H1 (cell line): ENCODE results near the gene PHOSPHO1. TPM values are rescaled to one million over a fixed set of nuclear protein-coding genes. Genes with fewer than 3 reads are reported as not detected.

Experiments
- ASH2L ChIP-seq: fragments of 200-600, 300-600 bp; sonication (generic); IDR thresholded peaks from one replicate; pipeline ENCODE4 v1.7.1; 2017; ENCODE audit warnings: low read length
- BRCA1 ChIP-seq: IDR thresholded peaks from 2 replicates; pipeline ENCODE4 v1.6.1; 2012; ENCODE audit warnings: low read depth, low read length, improper control_type of control experiment
- CBX8 ChIP-seq: fragments of 300-800, 300-1000 bp; sonication (generic); IDR thresholded peaks from 2 replicates; pipeline ENCODE4 v1.7.1; 2016; ENCODE audit warnings: low read depth, low read length, borderline replicate concordance
- EP300 ChIP-seq, 2 experiments: IDR thresholded peaks; 1 replicate in 1 of 2; 2 replicates in 1 of 2; pipeline ENCODE4 v1.6.1; 2011 to 2012; ENCODE audit warnings: low read depth in 2 of 2, low read length in 2 of 2, mild to moderate bottlenecking in 2 of 2, borderline replicate concordance in 1 of 2, inconsistent platforms in 1 of 2, moderate library complexity in 1 of 2
- FOSL1 ChIP-seq: IDR thresholded peaks from 2 replicates; pipeline ENCODE4 v1.6.1; 2011; ENCODE audit warnings: mild to moderate bottlenecking, low read depth, low read length, moderate library complexity; ENCODE audit not compliant: insufficient read depth
- KDM1A ChIP-seq: fragments of 200-600, 300-600 bp; sonication (generic); IDR thresholded peaks from 2 replicates; pipeline ENCODE4 v1.7.1; 2016; ENCODE audit warnings: mild to moderate bottlenecking, low read length, borderline replicate concordance
- POLR2AphosphoS5 ChIP-seq: IDR thresholded peaks from 2 replicates; pipeline ENCODE4 v1.6.1; 2011; ENCODE audit warnings: low read depth, low read length
- POU5F1 ChIP-seq: IDR thresholded peaks from 2 replicates; pipeline ENCODE4 v1.6.1; 2011; ENCODE audit warnings: low read depth, mild to moderate bottlenecking, low read length, moderate library complexity
- RAD21 ChIP-seq, 2 experiments: IDR thresholded peaks in 1 of 2; conservative IDR thresholded peaks in 1 of 2; 2 replicates each; pipeline ENCODE4 v1.6.1; 2011; ENCODE audit warnings: low read depth in 2 of 2, low read length in 2 of 2, improper control_type of control experiment in 1 of 2, inconsistent platforms in 1 of 2, mild to moderate bottlenecking in 1 of 2, moderate library complexity in 1 of 2
- SIN3A ChIP-seq, 2 experiments: IDR thresholded peaks in 1 of 2; conservative IDR thresholded peaks in 1 of 2; 2 replicates each; pipeline ENCODE4 v1.6.1; 2011 to 2012; ENCODE audit warnings: low read length in 2 of 2, improper control_type of control experiment in 1 of 2, low read depth in 1 of 2, mild to moderate bottlenecking in 1 of 2
- SP1 ChIP-seq: IDR thresholded peaks from 2 replicates; pipeline ENCODE4 v1.6.1; 2011; ENCODE audit warnings: low read depth, low read length
- SP2 ChIP-seq: IDR thresholded peaks from 2 replicates; pipeline ENCODE4 v1.6.1; 2012; ENCODE audit warnings: mild to moderate bottlenecking, low read length, inconsistent platforms
- SRF ChIP-seq: IDR thresholded peaks from 2 replicates; pipeline ENCODE4 v1.6.1; 2011; ENCODE audit warnings: mild to moderate bottlenecking, low read depth, low read length, moderate library complexity
- USF2 ChIP-seq: IDR thresholded peaks from 2 replicates; pipeline ENCODE4 v1.6.1; 2011; ENCODE audit warnings: low read length, improper control_type of control experiment
- YY1 ChIP-seq: IDR thresholded peaks from 2 replicates; pipeline ENCODE4 v1.6.1; 2011; ENCODE audit warnings: low read depth, mild to moderate bottlenecking, low read length
- polyA plus RNA-seq, 7 experiments: library from polyadenylated mRNA; depleted of rRNA in 3 of 7; stranded (reverse) in 5 of 7; unstranded in 2 of 7; fragments of >200 nt in 5 of 7; fragments of 200-250 nt in 2 of 7; gene quantifications; 1 replicate in 5 of 7; 2 replicates in 1 of 7; 4 replicates in 1 of 7; pipeline versions ENCODE4 v1.2.1 to v1.2.3, GENCODE V29; 2011 to 2013; ENCODE audit warnings: missing spikeins in 2 of 7, mixed read lengths in 2 of 7
- total RNA-seq: library from RNA; stranded (reverse); fragmentation: NEBNext Ultra II Directional; extraction: Animal tissue kit (Norgen Biotek cat#: 25700); gene quantifications from 2 replicates; pipeline ENCODE4 v1.2.1, GENCODE V29; 2021

The PHOSPHO1 gene
- total and polyA plus RNA-seq, 2 of the 8 experiments (the other 6 are each of a cell fraction or from before 2014, with no cell fraction given): 0.34 to 0.45 TPM

- TF ChIP-seq EP300 (IDR thresholded peaks at IDR 0.05; ENCODE audit: borderline replicate concordance in 1 of 2, low read depth in 2 of 2, low read length in 2 of 2): no peak
- no peak for TF ChIP-seq FOSL1
- no peak for TF ChIP-seq SRF
- TF ChIP-seq SP2: no peak
- TF ChIP-seq ASH2L: no peak
- TF ChIP-seq POLR2AphosphoS5: no peak
- TF ChIP-seq SP1: no peak
- no peak for TF ChIP-seq KDM1A
- no peak for TF ChIP-seq YY1
- peak in 1 of 2 experiments; percentile 71; a peak in 2 of 4 replicates for TF ChIP-seq SIN3A (conservative IDR thresholded peaks at IDR 0.05 in 1 of 2, IDR thresholded peaks at IDR 0.05 in 1 of 2; ENCODE audit: low read depth in 1 of 2, low read length in 2 of 2)
- no peak for TF ChIP-seq CBX8
- peak; percentile 75 to 87 for TF ChIP-seq RAD21 (IDR thresholded peaks at IDR 0.05 in 1 of 2, conservative IDR thresholded peaks at IDR 0.05 in 1 of 2; ENCODE audit: low read depth in 2 of 2, low read length in 2 of 2)
- no peak for TF ChIP-seq USF2
- no peak for TF ChIP-seq BRCA1
- TF ChIP-seq POU5F1: no peak
Measured at GRCh38 chr17:49227436-49228261, 2.9 kb downstream of the PHOSPHO1 start (continued).
